Stomach (tissue), 9 donors: ENCODE results near the gene GRK3. TPM values are rescaled to one million over a fixed set of nuclear protein-coding genes. Genes with fewer than 3 reads are reported as not detected.
A peak's percentile ranks its signal among the peaks of the same experiment; 100 is the strongest.
"Not testable (repeated sequence)": the region's sequence is repeated elsewhere in the genome, so short reads cannot be mapped to it uniquely, and the experiment has no call there.

ENCODE experiments used
- DNase-seq, 2 donors: peaks; one replicate each; pipeline versions ENCODE4 v3.0.0 to v3.0.0-alpha.2; 2013 to 2019
- H3K27ac ChIP-seq, 5 donors: fragments of 200-600 bp in 4 of 5; sonication (generic) in 4 of 5; one replicate each; pipeline ENCODE4 v1.5.1; 2013 to 2019; ENCODE audit warnings: mild to moderate bottlenecking in 1 of 5, moderate library complexity in 1 of 5
- H3K27me3 ChIP-seq, 3 donors: fragments of 200-600 bp; sonication (generic); one replicate each; pipeline ENCODE4 v1.5.1; 2017 to 2019; ENCODE audit warnings: mixed run types in 1 of 3
- H3K36me3 ChIP-seq, 4 donors: fragments of 200-600 bp; sonication (generic); 1 replicate in 3 of 4; 2 replicates in 1 of 4; pipeline ENCODE4 v1.5.1; 2016 to 2019
- H3K4me1 ChIP-seq, 4 donors: fragments of 200-600 bp; sonication (generic); one replicate each; pipeline ENCODE4 v1.5.1; 2016 to 2019
- H3K4me3 ChIP-seq, 4 donors: fragments of 200-600 bp; sonication (generic) in 3 of 4; one replicate each; pipeline ENCODE4 v1.5.1; 2016 to 2019; ENCODE audit warnings: mild to moderate bottlenecking in 1 of 4
- H3K9me3 ChIP-seq, 4 donors: fragments of 200-600 bp; sonication (generic); one replicate each; pipeline ENCODE4 v1.5.1; 2016 to 2019
- EP300 ChIP-seq: sonication (generic); formaldehyde crosslinking; IDR thresholded peaks from one replicate; pipeline ENCODE4 v1.6.1; 2017; ENCODE audit warnings: antibody characterized with exemption
- POLR2A ChIP-seq, 4 donors: fragments of 450-650 bp; IDR thresholded peaks; one replicate each; pipeline ENCODE4 v1.6.1; 2016; ENCODE audit warnings: antibody characterized with exemption in 4 of 4, control low read depth in 2 of 4, mild to moderate bottlenecking in 1 of 4, moderate library complexity in 1 of 4
- POLR2AphosphoS5 ChIP-seq, 3 donors: sonication (generic); formaldehyde crosslinking; IDR thresholded peaks; one replicate each; pipeline ENCODE4 v1.6.1; 2016; ENCODE audit warnings: antibody characterized with exemption in 3 of 3
- WGBS, 5 donors: extraction: QIAGEN DNeasy Blood & Tissue Kit in 3 of 5; methylation state at CpG; one replicate each; pipeline versions ENCODE4 v1.1.5 to v1.1.7; 2013 to 2018; 5-methylcytosine and 5-hydroxymethylcytosine counted together
- intact Hi-C: fragments of 100-400 bp; cut with DNase I; formaldehyde crosslinking; loops from one replicate; pipeline ENCODE4 v1.15.1; 2023; ENCODE audit warnings: low total_unique reads
- polyA plus RNA-seq, 3 donors: library from polyadenylated mRNA; stranded (reverse); fragments of 200-250 nt; gene quantifications; one replicate each; pipeline ENCODE4 v1.2.3, GENCODE V29; 2013
- total RNA-seq, 5 donors: library from RNA; depleted of rRNA; stranded (reverse); fragments of >200 nt; gene quantifications; one replicate each; pipeline versions ENCODE4 v1.1.0 to v1.2.3, GENCODE V29; 2014 to 2016
- TF ChIP-seq, protein P1 (sequence below), 7 experiments: fragments of 450-650 bp in 4 of 7; fragments of 200-600 bp in 3 of 7; sonication (generic) in 3 of 7; IDR thresholded peaks; one replicate each; pipeline ENCODE4 v1.5.1; 2016 to 2019; ENCODE audit warnings: antibody characterized with exemption in 7 of 7, control low read depth in 2 of 7, mild to moderate bottlenecking in 1 of 7
- donor health status: healthy with polysubstance abuse.
- donor health status: Bipolar disorder and iron deficiency.
- donor health status: healthy.

The GRK3 gene
- total and polyA plus RNA-seq, 8 donors = 0.87 to 29.5 (median 4.1) TPM

DNA sequence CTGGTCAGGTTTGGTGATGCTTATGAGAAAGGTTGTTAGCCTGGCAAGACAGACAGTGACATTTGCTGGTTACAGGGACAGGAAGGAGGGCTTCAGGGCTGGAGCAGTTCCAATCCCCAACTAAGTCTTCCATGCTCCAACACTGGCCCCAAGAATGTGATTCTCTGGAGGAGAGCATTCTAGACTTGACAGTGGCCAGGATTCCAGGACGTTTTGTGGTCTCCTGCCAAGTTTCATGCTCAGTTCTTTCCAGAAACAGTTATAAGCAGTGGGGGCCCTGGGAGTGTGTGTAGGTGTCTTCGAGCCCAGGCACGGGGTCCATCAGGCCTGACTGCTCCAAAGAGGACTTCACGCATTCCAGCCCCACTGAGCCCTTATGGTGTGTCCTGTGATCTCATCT, 8.9 kb upstream of the GRK3 start:
- Histone ChIP-seq H3K4me3 (no peak overlapping the region), H3K27me3 (no peaks in the 10 kb centered on the region), H3K4me1 (no peaks in the 10 kb centered on the region), H3K36me3 (no peaks in the 10 kb centered on the region), H3K27ac (no peak overlapping the region), H3K9me3 (peaks cover 0 to 9% (median 5%) of the 10 kb centered on the region in 4 donors)
- peak in 1 of 2 donors; percentile 51 for DNase-seq
- TF ChIP-seq, protein P1, sequence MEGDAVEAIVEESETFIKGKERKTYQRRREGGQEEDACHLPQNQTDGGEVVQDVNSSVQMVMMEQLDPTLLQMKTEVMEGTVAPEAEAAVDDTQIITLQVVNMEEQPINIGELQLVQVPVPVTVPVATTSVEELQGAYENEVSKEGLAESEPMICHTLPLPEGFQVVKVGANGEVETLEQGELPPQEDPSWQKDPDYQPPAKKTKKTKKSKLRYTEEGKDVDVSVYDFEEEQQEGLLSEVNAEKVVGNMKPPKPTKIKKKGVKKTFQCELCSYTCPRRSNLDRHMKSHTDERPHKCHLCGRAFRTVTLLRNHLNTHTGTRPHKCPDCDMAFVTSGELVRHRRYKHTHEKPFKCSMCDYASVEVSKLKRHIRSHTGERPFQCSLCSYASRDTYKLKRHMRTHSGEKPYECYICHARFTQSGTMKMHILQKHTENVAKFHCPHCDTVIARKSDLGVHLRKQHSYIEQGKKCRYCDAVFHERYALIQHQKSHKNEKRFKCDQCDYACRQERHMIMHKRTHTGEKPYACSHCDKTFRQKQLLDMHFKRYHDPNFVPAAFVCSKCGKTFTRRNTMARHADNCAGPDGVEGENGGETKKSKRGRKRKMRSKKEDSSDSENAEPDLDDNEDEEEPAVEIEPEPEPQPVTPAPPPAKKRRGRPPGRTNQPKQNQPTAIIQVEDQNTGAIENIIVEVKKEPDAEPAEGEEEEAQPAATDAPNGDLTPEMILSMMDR (IDR thresholded peaks at IDR 0.05) = no peak
- TF ChIP-seq EP300 = no peak
- no peak for TF ChIP-seq POLR2A (IDR thresholded peaks at IDR 0.05)
- TF ChIP-seq POLR2AphosphoS5 (IDR thresholded peaks at IDR 0.05) = no peak
- intact Hi-C loops = no loop called here
- 70 to 87% (median 78%) methylated on average over 4 of the region's 4 CpGs for WGBS, 5 donors

DNA sequence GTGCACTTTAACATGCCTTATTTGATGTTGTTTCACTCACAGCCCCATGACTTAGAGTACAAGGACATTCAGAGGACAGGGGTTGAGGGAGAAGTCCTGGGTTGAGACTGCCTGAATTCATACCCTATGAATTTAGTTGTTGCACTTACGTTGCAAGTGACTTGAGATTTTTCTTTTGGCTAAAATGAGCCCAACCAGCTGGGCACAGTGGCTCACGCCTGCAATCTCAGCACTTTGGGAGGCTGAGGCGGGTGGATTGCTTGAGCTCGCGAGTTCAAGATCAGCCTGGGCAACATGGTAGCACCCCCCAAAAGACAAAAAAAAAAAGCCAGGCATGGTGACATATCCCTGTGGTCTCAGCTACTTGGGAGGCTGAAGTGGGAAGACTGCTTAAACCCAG, 7.3 kb upstream of the GRK3 start:
- Histone ChIP-seq H3K36me3 (no peaks in the 10 kb centered on the region), H3K4me1 (no peaks in the 10 kb centered on the region), H3K9me3 (no peaks in the 10 kb centered on the region), H3K27ac (no peak overlapping the region), H3K4me3 (no peak overlapping the region), H3K27me3 (no peaks in the 10 kb centered on the region)
- 92 to 95% (median 92%) methylated on average over 5 of the region's 5 CpGs for WGBS, 5 donors
- TF ChIP-seq, protein P1 (IDR thresholded peaks at IDR 0.05) = no peak
- TF ChIP-seq POLR2AphosphoS5 (IDR thresholded peaks at IDR 0.05) = no peak
- no peak for TF ChIP-seq POLR2A (IDR thresholded peaks at IDR 0.05)
- no peak for TF ChIP-seq EP300
- DNase-seq = no peak
- intact Hi-C loops = no loop called here

DNA sequence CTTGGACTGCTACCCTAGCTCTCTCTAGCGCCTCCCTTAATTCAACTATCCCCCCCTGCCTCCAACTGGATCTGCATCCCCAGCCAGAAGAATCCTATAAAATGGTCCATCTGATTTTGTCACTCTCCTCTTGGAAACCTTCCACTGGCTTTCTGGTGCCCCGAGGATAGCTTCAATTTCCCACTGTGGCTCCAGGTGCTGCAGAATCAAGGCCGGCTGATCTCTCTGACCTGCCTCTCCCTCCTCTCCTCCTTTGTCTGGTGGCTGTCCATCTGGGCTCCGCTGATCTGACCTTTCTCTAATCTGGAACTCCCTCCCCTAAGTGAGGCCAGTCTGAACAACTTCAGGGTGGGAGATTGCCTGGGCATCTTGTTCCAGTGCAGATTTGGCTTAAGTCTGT, 6.1 kb upstream of the GRK3 start:
- no peaks in the 10 kb centered on the region for H3K36me3 ChIP-seq
- H3K27me3 ChIP-seq = no peaks in the 10 kb centered on the region
- intact Hi-C loops = no loop called here
- WGBS, 5 donors = 85 to 92% (median 89%) methylated on average over 4 of the region's 4 CpGs
- no peaks in the 10 kb centered on the region for H3K9me3 ChIP-seq
- H3K4me3 ChIP-seq = no peak overlapping the region
- no peak for TF ChIP-seq EP300
- TF ChIP-seq POLR2A (IDR thresholded peaks at IDR 0.05) = no peak
- no peak for TF ChIP-seq POLR2AphosphoS5 (IDR thresholded peaks at IDR 0.05)
- TF ChIP-seq, protein P1 (IDR thresholded peaks at IDR 0.05) = no peak
- DNase-seq = no peak
- H3K27ac ChIP-seq = no peak overlapping the region
- peaks cover 0 to 1% (median under 1%) of the 10 kb centered on the region in 4 donors for H3K4me1 ChIP-seq

DNA sequence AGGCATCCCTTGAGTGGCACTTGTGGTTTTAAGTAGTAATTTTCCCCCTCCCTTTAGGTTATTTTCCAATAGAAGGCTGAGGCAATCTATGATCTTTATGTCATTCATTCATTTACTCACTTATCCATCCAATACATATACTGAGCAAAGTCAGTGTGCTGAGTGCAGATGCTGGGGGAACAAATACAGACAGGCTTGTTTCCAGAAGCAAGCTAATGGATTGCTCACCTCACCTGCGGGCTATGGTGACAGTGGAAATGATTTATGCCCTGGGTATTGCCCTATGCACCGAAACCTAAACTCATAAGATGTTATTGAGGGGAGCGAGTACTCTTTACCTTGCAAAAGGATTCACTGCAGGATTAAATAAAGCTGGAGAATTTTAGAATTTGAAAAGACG, 4.6 kb upstream of the GRK3 start:
- intact Hi-C loops, H3K4me3 ChIP-seq, H3K27me3 ChIP-seq, H3K9me3 ChIP-seq, H3K36me3 ChIP-seq, H3K27ac ChIP-seq, DNase-seq: not testable (repeated sequence)
- 82 to 90% (median 87%) methylated on average over 4 of the region's 4 CpGs for WGBS, 5 donors
- peaks cover 8 to 13% (median 11%) of the 10 kb centered on the region in 4 donors for H3K4me1 ChIP-seq

DNA sequence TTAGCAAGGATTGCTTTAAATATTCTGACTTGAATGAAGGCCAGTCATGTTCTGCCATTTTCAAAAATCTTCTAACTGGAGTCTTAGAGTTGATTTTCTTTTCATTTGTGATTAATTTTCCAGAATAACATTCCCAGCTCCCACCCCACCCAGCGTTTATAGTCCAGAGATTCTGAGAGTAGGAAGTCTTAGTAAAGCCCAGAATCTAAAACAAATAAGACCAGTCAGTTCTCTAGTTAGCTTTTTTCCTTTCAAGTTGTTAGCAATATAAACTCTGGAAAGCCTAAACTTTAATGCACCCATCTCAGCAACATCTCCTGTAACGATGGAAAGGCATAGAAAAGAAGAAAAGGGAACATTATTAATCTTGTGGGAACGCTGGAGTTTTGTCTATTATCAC, 3.3 kb upstream of the GRK3 start:
- intact Hi-C loops = not testable (repeated sequence)

DNA sequence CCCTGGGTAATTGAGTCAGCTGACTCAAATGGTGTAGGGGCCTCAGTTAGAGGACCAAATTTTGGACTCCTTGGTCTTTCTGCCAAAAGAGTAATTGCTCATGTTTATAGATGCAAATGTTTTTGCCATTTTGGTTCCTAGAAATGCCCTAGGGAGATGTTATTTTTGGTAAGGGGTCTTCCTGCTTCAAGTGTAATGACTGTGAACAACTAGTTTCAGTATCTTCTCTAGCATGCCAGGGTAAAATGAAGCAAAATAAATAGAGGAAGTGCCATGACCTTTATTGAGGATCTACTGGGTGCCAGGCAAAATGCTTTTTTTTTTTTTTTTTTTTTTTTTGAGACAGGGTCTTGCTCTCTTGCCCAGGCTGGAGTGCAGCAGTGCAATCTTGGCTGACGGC, 2.5 kb upstream of the GRK3 start:
- peaks cover 0 to 23% (median 5%) of the 10 kb centered on the region in 3 donors for H3K27me3 ChIP-seq
- H3K27ac ChIP-seq, H3K36me3 ChIP-seq, DNase-seq, H3K9me3 ChIP-seq, H3K4me3 ChIP-seq, intact Hi-C loops: not testable (repeated sequence)
- H3K4me1 ChIP-seq = peaks cover 16 to 32% (median 22%) of the 10 kb centered on the region in 4 donors
- WGBS, 5 donors = 69 to 100% (median 92%) methylated on average over 1 of the region's 1 CpG

More for the DNA sequence above, 3.3 kb upstream of the GRK3 start:
- peaks cover 0 to 17% (median 5%) of the 10 kb centered on the region in 3 donors for H3K27me3 ChIP-seq
- H3K27ac ChIP-seq, H3K9me3 ChIP-seq, H3K4me3 ChIP-seq, DNase-seq, H3K36me3 ChIP-seq: not testable (repeated sequence)
- whole genome bisulfite sequencing, 5 donors = 56 to 64% (median 61%) methylated on average over 3 of the region's 3 CpGs
- peaks cover 16 to 26% (median 21%) of the 10 kb centered on the region in 4 donors for H3K4me1 ChIP-seq

DNA sequence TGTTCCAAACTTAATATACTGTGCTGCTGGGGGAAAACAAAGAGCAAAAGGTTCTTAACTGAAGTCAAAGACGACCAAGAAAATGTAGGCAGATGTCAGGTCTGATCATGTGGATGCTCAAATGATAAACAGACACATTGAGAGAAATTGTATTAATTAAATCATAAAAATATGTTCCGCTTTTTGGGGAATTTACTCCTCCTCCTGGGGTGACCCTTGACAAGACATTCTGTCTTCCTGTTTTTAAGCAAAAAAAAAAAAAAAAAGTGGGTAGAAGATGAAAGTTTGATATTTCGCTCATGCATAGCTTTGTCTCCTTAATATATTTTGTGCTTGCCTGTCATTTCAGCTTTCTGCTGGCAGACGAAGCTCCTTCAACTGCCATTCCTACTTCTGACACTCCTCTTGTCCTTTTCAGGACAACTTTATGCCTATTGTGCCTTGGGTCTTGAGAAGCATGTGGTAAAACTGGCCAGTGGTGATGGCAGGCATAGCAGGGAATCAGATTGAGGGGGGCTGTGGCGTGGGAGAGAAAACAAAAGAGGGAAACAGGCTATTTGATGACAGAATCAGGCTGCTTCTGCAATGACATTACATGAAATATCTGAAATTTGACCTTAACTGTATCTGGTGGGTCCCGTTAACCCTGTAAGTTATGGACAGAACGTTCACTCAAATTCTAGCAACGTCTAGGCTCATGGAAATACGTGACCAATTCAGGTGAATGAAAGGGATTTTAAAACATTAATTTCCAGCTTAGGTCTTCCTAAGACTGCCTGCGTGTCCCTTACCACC, 1.3 kb upstream of the GRK3 start:
- H3K36me3 ChIP-seq, intact Hi-C loops, DNase-seq, H3K9me3 ChIP-seq: not testable (repeated sequence)
- Histone ChIP-seq H3K4me1 (peaks cover 16 to 36% (median 24%) of the 10 kb centered on the region in 4 donors), H3K4me3 (peak overlapping the region in 3 of 4 donors; percentile 86 to 96 (median 94)), H3K27me3 (peaks cover 0 to 26% (median 5%) of the 10 kb centered on the region in 3 donors), H3K27ac (peak overlapping the region in 4 of 5 donors; percentile 52 to 78 (median 74))
- 30 to 40% (median 34%) methylated on average over 10 of the region's 10 CpGs for WGBS, 5 donors
